GM12878 (cell line): ENCODE data around the gene MEAK7. TPM values are rescaled to one million over a fixed set of nuclear protein-coding genes. Genes with fewer than 3 reads are reported as not detected.

Experiments
- ATAC-seq: fragments of 200-7000 bp; cut with Tn5 transposase; 3 replicates; pipeline ENCODE4 v1.9.1; 2020; ENCODE audit warnings: mild to moderate bottlenecking, moderate library complexity
- BruUV-seq: library from RNA; stranded (reverse); fragments of 400-500 nt; replicated peaks from 2 replicates; lab custom pipeline; 2021; lab: Mats Ljungman, UMichigan
- CTCF ChIA-PET: fragments of 300-600 bp; sonication (Branson Sonifier 250); formaldehyde crosslinking; extraction: SDS; loops from one replicate; lab custom pipeline; 2021; ENCODE audit warnings: inconsistent platforms; lab: Yijun Ruan, JAX
- POLR2A ChIA-PET: fragments of 350-600 bp; formaldehyde crosslinking; extraction: SDS; loops from one replicate; lab custom pipeline; 2021; ENCODE audit warnings: inconsistent platforms; lab: Charles Lee
- RAD21 ChIA-PET: fragments of 300-600 bp; sonication (Branson Sonifier 250); formaldehyde crosslinking; loops from one replicate; lab custom pipeline; 2023; ENCODE audit warnings: antibody characterized with exemption; ENCODE audit not compliant: unreplicated experiment; lab: Charles Lee
- SMC1A ChIA-PET: fragments of 300-600 bp; sonication (Branson Sonifier 250); formaldehyde crosslinking; loops from one replicate; lab custom pipeline; 2023; ENCODE audit not compliant: unreplicated experiment, uncharacterized antibody; lab: Charles Lee
- DNase-seq: peaks from one replicate; pipeline ENCODE4 v3.0.0-alpha.2; 2011; ENCODE audit warnings: low read depth, low spot score
- FAIRE-seq: peaks from 3 replicates; lab custom pipeline; 2011; peaks lifted over from hg19 to GRCh38; lab: Jason Lieb, UNC
- H2AFZ ChIP-seq: 2 replicates; pipeline ENCODE4 v1.6.0; 2011; ENCODE audit warnings: low read depth, low read length, control low read depth; ENCODE audit not compliant: control insufficient read depth
- H3K27ac ChIP-seq: 2 replicates; pipeline ENCODE4 v1.5.1; 2011; ENCODE audit warnings: control low read depth; ENCODE audit not compliant: control insufficient read depth, insufficient read depth
- H3K27me3 ChIP-seq, 2 experiments: replicated peaks in 1 of 2; 2 replicates each; pipeline versions ENCODE4 v1.6.0 to v1.6.1; 2011; ENCODE audit warnings: low read length in 1 of 2; ENCODE audit not compliant: control insufficient read depth in 2 of 2, insufficient read depth in 2 of 2
- H3K36me3 ChIP-seq, 2 experiments: 2 replicates each; pipeline ENCODE4 v1.5.1; 2011; ENCODE audit warnings: low read length in 1 of 2; ENCODE audit not compliant: control insufficient read depth in 2 of 2, insufficient read depth in 2 of 2
- H3K4me1 ChIP-seq: 2 replicates; pipeline ENCODE4 v1.6.1; 2011; ENCODE audit warnings: mild to moderate bottlenecking, low read length, moderate library complexity, mixed read lengths; ENCODE audit not compliant: control insufficient read depth, insufficient read depth
- H3K4me2 ChIP-seq: 2 replicates; pipeline ENCODE4 v1.6.0; 2011; ENCODE audit warnings: control low read depth; ENCODE audit not compliant: control insufficient read depth, insufficient read depth
- H3K4me3 ChIP-seq: fragments of 200-600 bp; sonication (generic); 2 replicates; pipeline ENCODE4 v1.5.1; 2016
- H3K79me2 ChIP-seq: 2 replicates; pipeline ENCODE4 v1.6.0; 2011; ENCODE audit warnings: low read length; ENCODE audit not compliant: control insufficient read depth, insufficient read depth
- H3K9ac ChIP-seq: 2 replicates; pipeline ENCODE4 v1.8.0; 2011; ENCODE audit warnings: low read length, control low read depth, mixed read lengths; ENCODE audit not compliant: control insufficient read depth, insufficient read depth
- H3K9me3 ChIP-seq: replicated peaks from 3 replicates; pipeline ENCODE4 v1.5.1; 2011; ENCODE audit warnings: mild to moderate bottlenecking, low read length; ENCODE audit not compliant: control insufficient read depth, insufficient read depth
- H4K20me1 ChIP-seq: 2 replicates; pipeline ENCODE4 v1.6.0; 2011; ENCODE audit not compliant: control insufficient read depth, insufficient read depth
- BCL11A ChIP-seq: IDR thresholded peaks from 2 replicates; pipeline ENCODE4 v1.6.1; 2011; ENCODE audit warnings: low read depth, low read length
- CBFB ChIP-seq: IDR thresholded peaks from 2 replicates; pipeline ENCODE4 v1.6.1; 2016; ENCODE audit warnings: antibody characterized with exemption, low read depth
- GATAD2B ChIP-seq: fragments of 450-650 bp; conservative IDR thresholded peaks from 2 replicates; pipeline ENCODE4 v1.6.1; 2017; ENCODE audit warnings: low read depth, mild to moderate bottlenecking, moderate library complexity
- HCFC1 ChIP-seq: fragments of 150-350 bp; IDR thresholded peaks from 2 replicates; pipeline ENCODE4 v1.6.1; 2014; ENCODE audit warnings: low read length
- HDAC2 ChIP-seq: fragments of 200-600 bp; sonication (generic); IDR thresholded peaks from 2 replicates; pipeline ENCODE4 v1.6.1; 2017
- IRF3 ChIP-seq: fragments of 450-650 bp; IDR thresholded peaks from 2 replicates; pipeline ENCODE4 v1.6.1; 2014; ENCODE audit warnings: mild to moderate bottlenecking
- JUNB ChIP-seq: IDR thresholded peaks from 2 replicates; pipeline ENCODE4 v1.6.1; 2016; ENCODE audit warnings: antibody characterized with exemption, mild to moderate bottlenecking
- JUND ChIP-seq: IDR thresholded peaks from 2 replicates; pipeline ENCODE4 v1.6.1; 2012; ENCODE audit warnings: low read depth, mild to moderate bottlenecking, low read length, improper control_type of control experiment, moderate library complexity
- KAT2A ChIP-seq: conservative IDR thresholded peaks from 2 replicates; pipeline ENCODE4 v1.6.1; 2011; ENCODE audit warnings: low read depth, low read length; ENCODE audit not compliant: control insufficient read depth
- NFXL1 ChIP-seq: fragments of 450-650 bp; IDR thresholded peaks from 2 replicates; pipeline ENCODE4 v1.6.1; 2017; ENCODE audit warnings: antibody characterized with exemption, mild to moderate bottlenecking, borderline replicate concordance
- NKRF ChIP-seq: fragments of 450-650 bp; conservative IDR thresholded peaks from 2 replicates; pipeline ENCODE4 v1.6.1; 2017; ENCODE audit warnings: mild to moderate bottlenecking, moderate library complexity
- POLR2AphosphoS2 ChIP-seq: IDR thresholded peaks from 2 replicates; pipeline ENCODE4 v1.6.1; 2011; ENCODE audit warnings: low read depth, mild to moderate bottlenecking, low read length, improper control_type of control experiment, moderate library complexity
- RUNX3 ChIP-seq: IDR thresholded peaks from 2 replicates; pipeline ENCODE4 v1.6.1; 2012; ENCODE audit warnings: low read length, inconsistent platforms
- SMARCA5 ChIP-seq: fragments of 450-650 bp; IDR thresholded peaks from 2 replicates; pipeline ENCODE4 v1.6.1; 2017; ENCODE audit warnings: mild to moderate bottlenecking
- SREBF1 ChIP-seq: IDR thresholded peaks from 2 replicates; pipeline ENCODE4 v1.6.1; 2012; ENCODE audit warnings: mild to moderate bottlenecking, low read length
- SRF ChIP-seq, 2 experiments: IDR thresholded peaks; 2 replicates each; pipeline ENCODE4 v1.6.1; 2011; ENCODE audit warnings: low read depth in 2 of 2, low read length in 2 of 2, mild to moderate bottlenecking in 1 of 2, moderate library complexity in 1 of 2
- STAT1 ChIP-seq: fragments of 450-650 bp; conservative IDR thresholded peaks from 2 replicates; pipeline ENCODE4 v1.6.1; 2014; ENCODE audit warnings: antibody characterized with exemption, mild to moderate bottlenecking
- TBL1XR1 ChIP-seq: IDR thresholded peaks from 2 replicates; pipeline ENCODE4 v1.6.1; 2012; ENCODE audit warnings: low read depth, low read length, improper control_type of control experiment
- ZBTB33 ChIP-seq: fragments of 450-650 bp; IDR thresholded peaks from 2 replicates; pipeline ENCODE4 v1.6.1; 2017; ENCODE audit warnings: mild to moderate bottlenecking
- WGBS: methylation state at CpG from one replicate; pipeline ENCODE4 v1.1.6; 2016; ENCODE audit warnings: low lambda C conversion rate; ENCODE audit not compliant: insufficient replicate concordance, insufficient coverage; ENCODE audit errors: missing lambda C conversion rate; 5-methylcytosine and 5-hydroxymethylcytosine counted together
- in situ Hi-C: fragments of 300-500 bp; cut with MboI; formaldehyde crosslinking; loops from 9 replicates; pipeline ENCODE4 v1.14.3; 2018; ENCODE audit warnings: mixed read lengths
- intact Hi-C: fragments of 100-400 bp; cut with micrococcal nuclease; formaldehyde crosslinking; loops from one replicate; pipeline ENCODE4 v1.14.2; 2022; ENCODE audit not compliant: unreplicated experiment
- polyA plus RNA-seq, 11 experiments: library from polyadenylated mRNA; depleted of rRNA in 4 of 11; unstranded in 6 of 11; stranded (reverse) in 5 of 11; fragments of >200 nt; fragmentation: Nextera tagmentation in 4 of 11; fragmentation: Illumina TruSeq in 1 of 11; extraction: Ambion mirVana in 4 of 11; extraction: Trizol in 1 of 11; gene quantifications; 1 replicate in 1 of 11; 2 replicates in 10 of 11; pipeline versions ENCODE4 v1.2.1 to v1.2.3, GENCODE V29; 2011 to 2016; ENCODE audit warnings: inconsistent platforms in 2 of 11, missing spikeins in 2 of 11, low read depth in 1 of 11
- total RNA-seq, 4 experiments: library from RNA; depleted of rRNA in 3 of 4; stranded (reverse); fragments of >200 nt in 3 of 4; fragmentation: Illumina TruSeq in 1 of 4; extraction: Trizol in 1 of 4; gene quantifications; 2 replicates each; pipeline versions ENCODE4 v1.2.1 to v1.2.3, GENCODE V29; 2013 to 2021

MEAK7 gene
- total and polyA plus RNA-seq, 10 of the 15 experiments (the other 5 are each of a cell fraction or from before 2014, with no cell fraction given), result 1.4 to 11.9 (median 6.4) TPM

GRCh38 chr16:84461413-84462295, 42.8 kb downstream of the MEAK7 start:
- BruUV-seq, result no TSS peak
- POLR2A ChIA-PET, result no interaction called here
- CTCF ChIA-PET, result no interaction called here
- no peak for DNase-seq
- Histone ChIP-seq H3K27ac (no peak overlapping the region), H3K9me3 (no peaks in the 10 kb centered on the region), H3K4me3 (no peak overlapping the region), H2AFZ (no peak overlapping the region), H4K20me1 (no peaks in the 10 kb centered on the region), H3K4me2 (no peak overlapping the region), H3K36me3 (no peaks in the 10 kb centered on the region), H3K9ac (no peak overlapping the region), H3K4me1 (no peaks in the 10 kb centered on the region), H3K27me3 (no peaks in the 10 kb centered on the region), H3K79me2 (no peaks in the 10 kb centered on the region)
- intact Hi-C loops, result no loop called here
- FAIRE-seq, result no peak
- in situ Hi-C loops, result no loop called here
- 82% methylated on average over 30 of the region's 30 CpGs for WGBS
- no peak for ATAC-seq
- SMC1A ChIA-PET, result no interaction called here
- RAD21 ChIA-PET, result no interaction called here
- TF ChIP-seq SRF (IDR thresholded peaks at IDR 0.05; ENCODE audit: low read depth in 2 of 2, low read length in 2 of 2) (no peak), BCL11A (no peak), POLR2AphosphoS2 (no peak), JUNB (no peak), SMARCA5 (no peak), NFXL1 (no peak), TBL1XR1 (no peak), CBFB (no peak), HCFC1 (no peak), IRF3 (no peak), ZBTB33 (no peak), STAT1 (no peak), GATAD2B (no peak), NKRF (no peak), SREBF1 (no peak), HDAC2 (no peak), KAT2A (no peak), RUNX3 (no peak), JUND (no peak)
- TF ChIP-seq, all 136 proteins: peak for 0
